ENCODE measurements around the gene MCF2L.

DNA sequence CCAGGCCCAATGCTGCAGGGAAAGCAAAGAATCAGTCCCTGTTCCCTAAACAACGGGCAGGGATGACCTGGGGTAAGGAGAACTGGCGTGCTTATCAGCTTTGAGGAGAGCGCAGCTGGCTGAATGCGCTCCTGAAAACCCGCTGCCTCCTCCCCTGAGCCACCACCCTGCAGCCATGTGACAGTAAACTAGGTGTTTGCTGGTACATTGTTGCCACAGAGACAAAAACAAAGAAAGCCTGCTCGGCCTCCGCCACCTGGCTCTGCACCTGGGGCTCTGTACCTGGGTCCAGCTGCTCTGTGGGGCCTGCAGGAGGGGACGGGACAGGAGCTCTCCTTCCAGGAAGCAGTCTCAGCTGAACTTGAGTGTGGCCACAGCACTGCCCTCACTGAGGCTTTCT, 21.8 kb downstream of the MCF2L start:
- TF ChIP-seq, protein P1, sequence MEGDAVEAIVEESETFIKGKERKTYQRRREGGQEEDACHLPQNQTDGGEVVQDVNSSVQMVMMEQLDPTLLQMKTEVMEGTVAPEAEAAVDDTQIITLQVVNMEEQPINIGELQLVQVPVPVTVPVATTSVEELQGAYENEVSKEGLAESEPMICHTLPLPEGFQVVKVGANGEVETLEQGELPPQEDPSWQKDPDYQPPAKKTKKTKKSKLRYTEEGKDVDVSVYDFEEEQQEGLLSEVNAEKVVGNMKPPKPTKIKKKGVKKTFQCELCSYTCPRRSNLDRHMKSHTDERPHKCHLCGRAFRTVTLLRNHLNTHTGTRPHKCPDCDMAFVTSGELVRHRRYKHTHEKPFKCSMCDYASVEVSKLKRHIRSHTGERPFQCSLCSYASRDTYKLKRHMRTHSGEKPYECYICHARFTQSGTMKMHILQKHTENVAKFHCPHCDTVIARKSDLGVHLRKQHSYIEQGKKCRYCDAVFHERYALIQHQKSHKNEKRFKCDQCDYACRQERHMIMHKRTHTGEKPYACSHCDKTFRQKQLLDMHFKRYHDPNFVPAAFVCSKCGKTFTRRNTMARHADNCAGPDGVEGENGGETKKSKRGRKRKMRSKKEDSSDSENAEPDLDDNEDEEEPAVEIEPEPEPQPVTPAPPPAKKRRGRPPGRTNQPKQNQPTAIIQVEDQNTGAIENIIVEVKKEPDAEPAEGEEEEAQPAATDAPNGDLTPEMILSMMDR (IDR thresholded peaks at IDR 0.05), result no peak
- TF ChIP-seq POLR2A (IDR thresholded peaks at IDR 0.05), result no peak
